LNCAP (cell line): Measurements from ENCODE around the gene TMEM106C.

Source experiments
- CTCF ChIP-seq: fragments of 450-650 bp; IDR thresholded peaks from 2 replicates; pipeline ENCODE4 v1.5.1; 2017; ENCODE audit warnings: mild to moderate bottlenecking

TMEM106C gene

GRCh38 chr12:47970843-47971242 is 7.4 kb downstream of the TMEM106C start:
- TF ChIP-seq CTCF: no peak

- no peak for TF ChIP-seq CTCF
Measured at GRCh38 chr12:47972895-47973294, 9.5 kb downstream of the TMEM106C start.

- TF ChIP-seq CTCF: no peak
Measured at GRCh38 chr12:47973870-47974269, 10.5 kb downstream of the TMEM106C start.

- TF ChIP-seq CTCF: no peak
Measured at GRCh38 chr12:47975036-47975620, 11.7 kb downstream of the TMEM106C start.

- TF ChIP-seq CTCF: no peak
Measured at GRCh38 chr12:47975816-47976215, 12.4 kb downstream of the TMEM106C start.

GRCh38 chr12:47977046-47977771 is 13.8 kb downstream of the TMEM106C start:
- no peak for TF ChIP-seq CTCF

- no peak for TF ChIP-seq CTCF
Measured at GRCh38 chr12:47977772-47978597, 14.6 kb downstream of the TMEM106C start.
